Measurements from ENCODE around the gene NHLH1.
"Not testable (repeated sequence)": the region's sequence is repeated elsewhere in the genome, so short reads cannot be mapped to it uniquely, and the experiment has no call there.

NHLH1 gene

DNA sequence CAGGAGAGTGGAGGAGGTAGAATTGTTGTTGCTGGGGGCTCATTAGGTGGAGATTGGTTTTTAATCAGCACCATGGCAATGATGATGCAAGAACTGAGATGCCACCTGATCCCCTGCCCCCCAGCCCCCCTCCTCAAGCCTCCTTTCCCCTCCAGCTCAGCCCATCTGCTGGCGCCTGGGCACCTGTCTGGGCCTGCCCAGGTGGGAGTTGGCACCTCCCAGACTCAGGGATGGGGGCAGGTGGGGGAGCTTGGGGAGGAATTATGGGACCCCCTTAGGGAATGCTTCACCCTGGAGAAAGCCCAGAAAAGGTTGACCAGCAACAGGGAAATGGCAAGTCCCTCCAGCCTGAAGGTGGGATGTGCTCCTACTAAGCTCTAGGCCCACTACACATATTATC is 1.5 kb upstream of the NHLH1 start:
- ATAC-seq (no peak), DNase-seq (no peak)
- H3K9me3 Mint-ChIP-seq, result no peaks in the 10 kb centered on the region
- H3K27ac Mint-ChIP-seq, result no peak overlapping the region
- H3K27me3 Mint-ChIP-seq, result no peaks in the 10 kb centered on the region
- H3K4me1 Mint-ChIP-seq, result no peaks in the 10 kb centered on the region
- peaks cover 6% of the 10 kb centered on the region for H3K36me3 Mint-ChIP-seq (ENCODE audit: low read depth)
- H3K4me3 Mint-ChIP-seq, result no peak overlapping the region

DNA sequence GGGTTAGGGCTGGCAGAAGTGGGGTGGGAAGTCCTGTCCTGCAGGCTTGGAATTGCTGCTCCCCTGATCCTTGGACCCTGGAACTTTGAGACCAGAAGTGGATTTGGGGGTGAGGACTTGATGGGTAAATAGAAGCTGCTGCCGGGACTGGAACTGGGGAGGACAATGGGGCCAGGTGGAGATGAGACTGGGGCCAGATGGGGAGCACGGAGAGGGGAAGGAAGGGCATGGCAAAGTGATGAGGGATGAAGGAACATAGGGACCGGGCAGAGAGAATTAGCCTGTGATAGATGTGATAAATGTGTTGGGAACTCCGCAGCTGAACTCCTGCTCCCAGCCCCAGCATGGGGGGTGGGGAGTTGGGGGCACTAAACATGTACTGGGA is 637 bp downstream of the NHLH1 start:
- Mint-ChIP-seq H3K36me3 (ENCODE audit: low read depth) (no peaks in the 10 kb centered on the region), H3K9me3 (no peaks in the 10 kb centered on the region), H3K27me3 (no peaks in the 10 kb centered on the region), H3K4me1 (no peaks in the 10 kb centered on the region), H3K27ac (no peak overlapping the region), H3K4me3 (no peak overlapping the region)
- ATAC-seq (no peak), DNase-seq (no peak)

DNA sequence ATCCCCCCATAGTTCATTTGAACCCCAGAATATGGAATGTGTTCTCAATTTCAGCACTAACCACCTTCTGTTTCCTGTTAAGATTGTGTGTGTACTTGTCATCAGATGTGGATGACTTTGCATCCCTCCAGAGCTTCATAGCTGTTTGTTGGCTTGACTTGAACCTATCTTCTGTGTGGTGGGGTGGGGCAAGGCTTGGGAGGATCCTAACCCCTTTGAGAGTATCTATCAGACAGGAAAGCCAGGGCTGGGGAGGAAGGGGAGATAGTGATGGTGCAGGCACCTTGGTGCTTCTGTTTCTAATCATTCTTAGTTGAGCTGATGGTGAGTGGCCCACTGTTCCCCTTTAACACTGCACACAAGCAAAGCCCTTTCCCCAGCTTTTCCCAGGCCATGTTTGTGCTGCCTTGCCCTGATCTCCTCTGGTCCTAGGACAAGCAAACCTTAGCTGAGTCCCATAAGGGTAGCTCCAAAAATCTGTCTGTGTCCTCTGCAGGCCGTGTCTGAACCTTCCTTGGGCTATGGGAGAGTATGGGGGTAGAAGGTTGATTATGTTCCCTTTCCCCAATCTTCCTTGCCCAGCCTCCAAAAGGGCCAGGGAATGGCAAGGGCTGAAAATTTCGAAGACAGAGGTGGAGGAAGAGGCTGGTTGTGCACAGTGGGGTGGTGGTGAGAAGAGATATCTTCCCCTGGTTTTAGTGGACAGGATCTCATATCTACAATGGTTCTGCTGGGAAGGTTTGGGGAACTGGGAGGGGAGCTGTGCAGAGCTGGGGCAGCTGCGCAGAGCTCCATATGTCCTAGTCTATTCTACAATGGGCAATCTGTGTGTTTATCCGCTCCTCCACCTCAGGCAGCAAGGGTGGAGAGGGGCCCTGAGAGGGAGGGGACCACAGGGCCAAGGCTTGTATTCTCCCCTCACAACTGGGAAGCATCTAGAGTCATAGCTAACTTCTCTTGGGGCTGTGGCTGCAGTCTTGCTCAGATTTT is 1.4 kb downstream of the NHLH1 start:
- Mint-ChIP-seq H3K27ac (no peak overlapping the region), H3K4me3 (no peak overlapping the region), H3K4me1 (no peaks in the 10 kb centered on the region), H3K36me3 (ENCODE audit: low read depth) (no peaks in the 10 kb centered on the region), H3K27me3 (no peaks in the 10 kb centered on the region), H3K9me3 (no peaks in the 10 kb centered on the region)
- DNase-seq, result no peak
- no peak for ATAC-seq

DNA sequence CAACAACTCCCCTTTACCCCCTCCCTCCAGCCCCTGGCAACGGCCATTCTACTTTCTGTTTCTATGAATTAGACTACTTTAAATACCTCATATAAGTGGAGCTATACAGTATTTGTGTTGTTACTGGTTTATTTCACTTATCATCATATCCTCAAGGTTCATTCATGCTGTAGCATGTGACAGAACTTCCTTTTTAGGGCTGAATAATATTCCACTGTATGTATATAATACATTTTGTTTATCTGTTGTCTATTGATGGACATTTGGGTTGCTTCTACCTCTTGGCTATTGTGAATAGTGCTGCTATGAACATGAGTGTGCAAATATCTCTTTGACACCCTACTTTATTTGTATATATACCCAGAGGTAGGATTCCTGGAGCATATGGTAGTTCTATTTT is 2.2 kb downstream of the NHLH1 start:
- no peak for DNase-seq
- no peak for ATAC-seq
- no peak overlapping the region for H3K27ac Mint-ChIP-seq
- no peaks in the 10 kb centered on the region for H3K9me3 Mint-ChIP-seq
- no peaks in the 10 kb centered on the region for H3K4me1 Mint-ChIP-seq
- H3K36me3 Mint-ChIP-seq (ENCODE audit: low read depth), result no peaks in the 10 kb centered on the region
- no peak overlapping the region for H3K4me3 Mint-ChIP-seq
- H3K27me3 Mint-ChIP-seq, result no peaks in the 10 kb centered on the region

DNA sequence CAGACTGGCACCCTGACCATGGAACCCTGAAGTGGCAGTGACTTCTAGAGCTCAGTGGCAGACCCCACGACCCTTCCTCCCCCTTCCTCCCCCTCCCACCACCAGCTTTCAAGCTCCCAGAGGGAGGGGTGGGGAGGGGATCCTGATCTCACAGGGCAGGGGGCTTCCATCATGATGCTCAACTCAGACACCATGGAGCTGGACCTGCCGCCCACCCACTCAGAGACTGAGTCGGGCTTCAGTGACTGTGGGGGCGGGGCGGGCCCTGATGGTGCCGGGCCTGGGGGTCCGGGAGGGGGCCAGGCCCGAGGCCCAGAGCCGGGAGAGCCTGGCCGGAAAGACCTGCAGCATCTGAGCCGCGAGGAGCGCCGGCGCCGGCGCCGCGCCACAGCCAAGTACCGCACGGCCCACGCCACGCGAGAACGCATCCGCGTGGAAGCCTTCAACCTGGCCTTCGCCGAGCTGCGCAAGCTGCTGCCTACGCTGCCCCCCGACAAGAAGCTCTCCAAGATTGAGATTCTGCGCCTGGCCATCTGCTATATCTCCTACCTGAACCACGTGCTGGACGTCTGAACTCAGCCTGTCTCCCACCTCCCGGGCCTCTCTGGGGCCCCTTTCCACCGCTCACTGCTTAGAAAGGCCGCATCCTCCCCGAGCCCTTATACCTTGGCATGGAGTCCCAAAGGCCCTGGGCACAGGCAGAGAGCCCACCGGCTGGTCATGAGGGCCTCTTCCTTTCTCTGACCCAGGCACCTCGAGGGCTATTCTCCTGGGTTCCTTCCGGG is 3.9 kb downstream of the NHLH1 start:
- Mint-ChIP-seq H3K4me3 (no peak overlapping the region), H3K27me3 (no peaks in the 10 kb centered on the region), H3K27ac (no peak overlapping the region), H3K36me3 (ENCODE audit: low read depth) (no peaks in the 10 kb centered on the region), H3K9me3 (no peaks in the 10 kb centered on the region), H3K4me1 (peaks cover 5% of the 10 kb centered on the region)
- ATAC-seq (no peak), DNase-seq (no peak)

DNA sequence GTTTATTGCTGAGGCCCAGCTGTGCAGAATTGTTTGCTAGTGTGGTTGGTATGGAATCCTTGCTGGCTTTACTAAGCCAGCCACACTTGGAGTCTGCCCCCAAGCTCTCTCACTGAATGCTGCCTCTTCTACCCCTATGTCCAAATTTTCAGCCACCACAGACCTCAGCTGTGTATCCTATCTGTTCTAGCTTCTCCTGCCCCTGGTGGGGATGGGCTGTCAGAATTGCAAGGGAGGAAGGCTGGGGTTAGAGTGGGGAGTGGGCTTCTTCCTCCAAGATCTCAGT is 4.4 kb downstream of the NHLH1 start:
- H3K9me3 Mint-ChIP-seq, result no peaks in the 10 kb centered on the region
- ATAC-seq (no peak), DNase-seq (no peak)
- no peak overlapping the region for H3K27ac Mint-ChIP-seq
- peaks cover 10% of the 10 kb centered on the region for H3K4me1 Mint-ChIP-seq
- H3K36me3 Mint-ChIP-seq (ENCODE audit: low read depth), result no peaks in the 10 kb centered on the region
- no peaks in the 10 kb centered on the region for H3K27me3 Mint-ChIP-seq
- no peak overlapping the region for H3K4me3 Mint-ChIP-seq

DNA sequence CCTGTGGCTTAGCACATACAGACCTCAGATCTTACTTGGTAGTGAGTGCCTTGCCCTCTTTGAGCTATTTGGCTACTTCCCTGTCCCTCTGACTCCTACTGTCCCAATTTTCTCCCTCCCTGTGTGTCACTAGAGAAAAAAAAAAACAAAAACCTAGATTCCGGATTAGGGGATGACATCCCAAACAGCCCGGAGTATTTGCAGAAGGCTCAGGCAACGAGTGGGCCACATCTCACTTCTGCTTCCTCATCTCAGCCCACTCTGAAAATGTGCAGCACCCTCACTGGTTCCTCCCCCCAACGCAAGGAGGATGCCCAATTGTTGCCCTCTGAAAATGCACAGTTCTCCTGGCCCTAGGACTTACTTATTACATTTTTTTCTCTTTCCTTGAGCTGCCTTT is 4.9 kb downstream of the NHLH1 start:
- no peaks in the 10 kb centered on the region for H3K36me3 Mint-ChIP-seq (ENCODE audit: low read depth)
- no peaks in the 10 kb centered on the region for H3K9me3 Mint-ChIP-seq
- no peak overlapping the region for H3K27ac Mint-ChIP-seq
- ATAC-seq (no peak), DNase-seq (no peak)
- H3K4me1 Mint-ChIP-seq, result peaks cover 13% of the 10 kb centered on the region
- H3K4me3 Mint-ChIP-seq, result no peak overlapping the region
- no peaks in the 10 kb centered on the region for H3K27me3 Mint-ChIP-seq

DNA sequence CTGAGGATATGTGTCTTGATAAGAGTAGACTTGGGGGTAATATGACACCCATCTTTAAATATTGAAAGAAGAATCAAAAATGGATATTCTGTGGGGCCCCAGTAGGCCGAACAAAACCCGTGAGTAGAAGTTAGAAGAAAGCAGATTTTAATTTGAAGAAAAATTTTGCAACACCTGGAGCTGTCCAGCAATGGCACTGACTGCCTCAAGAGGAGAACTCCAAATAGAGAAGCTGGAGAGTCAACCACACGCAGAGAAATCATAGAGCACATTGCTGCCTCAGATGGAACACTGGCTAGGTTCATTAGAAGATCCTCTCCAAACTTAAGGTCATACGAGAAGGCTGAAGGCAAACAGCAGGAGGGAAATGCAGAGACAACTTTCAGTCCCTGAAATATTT is 6.8 kb downstream of the NHLH1 start:
- H3K4me3 Mint-ChIP-seq, result no peak overlapping the region
- DNase-seq (no peak), ATAC-seq (no peak)
- H3K36me3 Mint-ChIP-seq (ENCODE audit: low read depth), result no peaks in the 10 kb centered on the region
- H3K4me1 Mint-ChIP-seq, result peaks cover 13% of the 10 kb centered on the region
- no peak overlapping the region for H3K27ac Mint-ChIP-seq
- H3K9me3 Mint-ChIP-seq, result no peaks in the 10 kb centered on the region
- H3K27me3 Mint-ChIP-seq, result no peaks in the 10 kb centered on the region

DNA sequence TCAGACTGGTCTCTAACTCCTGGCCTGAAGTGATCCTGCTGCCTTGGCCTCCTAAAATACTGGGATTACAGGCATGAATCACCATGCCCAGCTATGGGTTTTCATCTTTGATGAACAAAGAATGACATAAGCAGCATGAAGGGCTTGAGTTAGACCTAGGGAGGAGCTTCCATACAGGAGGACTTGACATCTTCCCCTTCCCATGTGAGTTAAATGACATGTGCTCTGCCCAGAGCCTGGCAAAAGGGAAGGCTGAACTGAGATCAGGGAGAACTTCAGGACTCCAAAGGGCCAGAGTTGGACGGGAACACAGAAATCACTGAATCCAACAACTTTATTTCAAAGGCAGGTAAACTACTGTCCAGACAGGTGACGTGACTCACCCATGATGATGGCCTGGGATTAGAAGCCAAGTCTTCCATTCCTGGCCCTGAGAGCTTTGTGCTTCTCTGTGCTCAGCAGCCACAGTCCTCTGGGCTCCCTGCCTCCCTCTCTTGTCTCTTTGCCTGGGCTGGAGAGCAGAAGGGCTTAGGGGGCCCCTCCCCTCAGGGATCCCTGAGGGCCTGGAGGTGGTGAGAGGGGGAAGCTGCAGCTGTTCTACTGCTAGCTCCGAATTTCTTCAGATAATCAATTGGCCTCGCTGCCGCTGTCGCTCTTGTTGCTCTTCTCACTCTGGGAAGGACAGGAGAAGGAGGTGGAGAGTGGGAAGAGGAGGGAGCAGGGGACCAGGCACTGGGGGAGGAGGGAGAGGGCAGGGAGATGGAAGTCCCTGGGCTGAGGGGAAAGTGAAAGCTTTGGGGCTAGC is 7.6 kb downstream of the NHLH1 start:
- Mint-ChIP-seq H3K4me1 (peaks cover 13% of the 10 kb centered on the region), H3K36me3 (ENCODE audit: low read depth) (no peaks in the 10 kb centered on the region), H3K4me3 (no peak overlapping the region)

DNA sequence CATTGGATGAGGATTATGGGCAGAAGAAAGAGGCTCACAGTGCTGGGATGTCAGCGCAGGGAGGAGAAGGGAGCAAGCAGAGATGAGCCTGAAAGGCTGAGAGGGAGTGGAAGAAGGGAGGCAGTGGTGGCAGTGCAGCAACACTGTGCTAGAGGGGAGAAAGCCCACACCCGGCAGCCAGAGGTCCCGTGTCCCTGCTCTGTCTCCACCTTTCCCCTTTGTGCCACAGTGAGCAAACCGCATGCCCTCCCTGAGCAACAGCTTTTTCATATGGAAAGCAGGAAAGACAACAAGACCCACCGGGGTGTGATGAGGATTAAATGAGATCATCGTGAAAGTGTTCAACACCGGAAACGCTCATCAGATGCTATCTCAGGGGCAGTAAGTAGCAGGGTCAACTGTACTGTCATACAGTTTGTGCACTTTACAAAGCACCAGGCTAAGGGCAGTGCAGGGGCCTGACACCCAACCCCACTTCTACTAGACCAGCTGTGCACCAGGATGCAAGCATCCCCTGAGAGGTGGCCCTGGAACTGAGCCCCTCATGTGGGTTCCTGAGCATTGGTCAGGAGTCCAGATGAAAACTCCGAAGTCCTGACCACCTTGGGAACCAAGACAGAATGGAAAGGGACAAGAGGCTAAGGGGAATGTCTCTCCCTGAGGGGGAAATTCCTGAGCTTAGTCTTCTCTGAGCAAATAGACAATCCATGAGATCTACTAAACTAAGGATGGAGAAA is 9.1 kb downstream of the NHLH1 start:
- Mint-ChIP-seq H3K27me3 (no peaks in the 10 kb centered on the region), H3K27ac (no peak overlapping the region), H3K36me3 (ENCODE audit: low read depth) (no peaks in the 10 kb centered on the region), H3K4me3 (no peak overlapping the region), H3K4me1 (peaks cover 13% of the 10 kb centered on the region), H3K9me3 (no peaks in the 10 kb centered on the region)
- ATAC-seq, result peak; percentile 71
- peak; percentile 18 for DNase-seq

More for the DNA sequence above, 7.6 kb downstream of the NHLH1 start:
- H3K27me3 Mint-ChIP-seq, result no peaks in the 10 kb centered on the region
- no peaks in the 10 kb centered on the region for H3K9me3 Mint-ChIP-seq
- ATAC-seq, result no peak
- no peak overlapping the region for H3K27ac Mint-ChIP-seq
- DNase-seq, result no peak

DNA sequence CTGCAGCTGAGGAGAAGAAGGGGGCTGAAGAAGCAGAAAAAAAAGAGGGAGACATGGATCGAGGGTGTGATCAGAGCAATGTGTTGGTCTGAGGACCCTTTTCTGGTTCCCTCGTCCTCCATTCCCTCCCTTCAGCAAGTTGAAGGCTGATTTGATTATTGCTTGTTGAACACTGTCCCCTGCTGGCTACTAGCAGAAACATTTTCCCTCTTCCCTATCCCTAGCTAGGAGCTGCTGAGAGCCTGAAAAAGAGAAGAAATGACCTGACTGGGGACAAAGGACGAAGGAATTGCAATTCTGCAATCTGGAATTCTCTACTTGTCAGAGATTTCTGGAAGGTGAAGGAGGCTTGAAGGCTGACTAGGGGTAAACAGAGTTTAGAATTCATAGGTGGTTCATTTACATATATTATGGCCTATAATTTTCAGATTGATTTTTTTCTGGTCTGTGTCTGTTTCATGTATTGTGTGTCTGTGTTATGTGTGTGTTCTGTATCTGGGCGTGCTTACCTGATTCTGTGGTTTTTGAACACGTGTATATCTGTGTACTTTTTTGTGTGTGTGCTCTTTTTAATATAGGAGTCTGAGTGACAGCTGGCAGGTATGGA is 9.8 kb downstream of the NHLH1 start:
- H3K4me3 Mint-ChIP-seq, result no peak overlapping the region

DNA sequence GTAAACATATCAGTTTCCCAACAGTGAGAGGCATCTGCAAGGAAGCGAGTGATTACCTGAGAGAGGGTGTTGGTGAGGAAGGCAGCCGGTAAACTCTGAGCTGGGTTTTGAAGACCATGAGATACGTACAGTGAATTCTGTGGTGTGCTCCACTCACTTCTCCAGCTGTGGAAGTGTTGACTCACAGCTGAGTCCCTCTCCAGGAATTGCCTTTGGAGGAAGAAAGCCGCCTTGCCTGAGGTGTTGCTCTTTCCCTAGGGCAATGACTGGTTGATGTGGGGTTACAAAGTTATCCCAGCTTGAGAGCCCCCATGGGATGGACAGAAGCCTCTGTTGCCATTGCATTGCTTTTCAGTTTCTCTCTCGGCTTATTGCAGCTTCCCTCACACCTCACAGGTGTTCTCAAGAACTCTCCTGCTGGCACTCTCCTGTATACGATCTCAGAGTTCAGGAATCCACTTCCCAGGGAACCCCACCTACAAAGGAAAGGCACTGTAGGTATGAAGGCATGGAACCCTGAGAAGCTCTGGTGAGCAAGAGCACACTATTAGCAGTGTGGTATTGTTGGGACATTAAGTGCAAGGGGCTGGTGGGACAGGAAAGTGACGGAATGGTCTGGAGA is 10.8 kb downstream of the NHLH1 start:
- H3K4me1 Mint-ChIP-seq, result peaks cover 13% of the 10 kb centered on the region
- no peaks in the 10 kb centered on the region for H3K9me3 Mint-ChIP-seq
- no peak for DNase-seq
- no peaks in the 10 kb centered on the region for H3K27me3 Mint-ChIP-seq
- H3K27ac Mint-ChIP-seq, result no peak overlapping the region
- no peaks in the 10 kb centered on the region for H3K36me3 Mint-ChIP-seq (ENCODE audit: low read depth)
- ATAC-seq, result no peak
- H3K4me3 Mint-ChIP-seq, result no peak overlapping the region

More for the DNA sequence above, 9.8 kb downstream of the NHLH1 start:
- Mint-ChIP-seq H3K27me3 (no peaks in the 10 kb centered on the region), H3K9me3 (no peaks in the 10 kb centered on the region), H3K4me1 (peaks cover 13% of the 10 kb centered on the region), H3K27ac (no peak overlapping the region), H3K36me3 (ENCODE audit: low read depth) (no peaks in the 10 kb centered on the region)
- peak; percentile 18 for DNase-seq
- peak; percentile 78 for ATAC-seq

DNA sequence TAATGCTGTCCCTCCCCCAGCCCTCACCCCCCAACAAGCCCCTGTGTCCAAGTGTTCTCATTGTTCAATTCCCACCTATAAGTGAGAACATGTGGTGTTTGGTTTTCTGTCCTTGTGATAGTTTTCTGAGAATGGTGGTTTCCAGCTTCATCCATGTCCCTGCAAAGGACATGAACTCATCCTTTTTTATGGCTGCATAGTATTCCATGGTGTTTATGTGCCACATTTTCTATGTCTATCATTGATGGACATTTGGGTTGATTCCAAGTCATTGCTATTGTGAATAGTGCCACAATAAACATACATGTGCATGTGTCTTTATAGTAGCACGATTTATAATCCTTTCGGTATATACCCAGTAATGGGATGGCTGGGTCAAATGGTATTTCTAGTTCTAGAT is 17.9 kb downstream of the NHLH1 start:
- not testable (repeated sequence) for H3K4me1 Mint-ChIP-seq; DNase-seq; H3K9me3 Mint-ChIP-seq; H3K27ac Mint-ChIP-seq; H3K36me3 Mint-ChIP-seq (ENCODE audit: low read depth); ATAC-seq; H3K27me3 Mint-ChIP-seq; H3K4me3 Mint-ChIP-seq
